ENCODE results near the gene TMEM175.

TMEM175 gene

GRCh38 chr4:900073-900472 is 32.2 kb upstream of the TMEM175 start:
- DNase-seq: no peak

DNA sequence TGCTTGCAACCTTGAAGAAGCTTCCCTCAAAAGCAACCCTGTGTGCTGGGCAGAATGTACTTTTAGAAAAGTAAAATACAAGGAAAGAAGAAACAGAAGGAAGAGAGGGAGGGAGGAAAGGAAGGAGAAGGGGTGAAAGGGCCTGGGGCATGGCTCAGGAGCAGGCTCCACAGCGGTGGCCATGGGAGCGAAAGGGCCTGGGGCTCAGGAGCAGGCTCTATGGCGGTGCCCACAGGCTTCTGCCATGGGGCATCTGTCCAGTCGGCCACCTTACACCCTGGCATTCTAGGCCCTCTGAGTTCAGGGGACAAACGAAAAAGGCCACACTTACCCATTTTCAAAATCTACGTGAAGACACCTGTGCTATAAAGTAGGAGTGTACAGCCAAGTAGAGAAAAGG is 31.5 kb upstream of the TMEM175 start:
- no peak for DNase-seq

GRCh38 chr4:901192-901910 is 30.9 kb upstream of the TMEM175 start:
- no peak for DNase-seq

GRCh38 chr4:903066-904046 is 28.9 kb upstream of the TMEM175 start:
- no peak for DNase-seq

- no peak for DNase-seq
Measured at GRCh38 chr4:905485-906338, 26.5 kb upstream of the TMEM175 start.

GRCh38 chr4:906339-907102 is 25.7 kb upstream of the TMEM175 start:
- DNase-seq: no peak

GRCh38 chr4:907103-907400 is 25.2 kb upstream of the TMEM175 start:
- DNase-seq: no peak

DNA sequence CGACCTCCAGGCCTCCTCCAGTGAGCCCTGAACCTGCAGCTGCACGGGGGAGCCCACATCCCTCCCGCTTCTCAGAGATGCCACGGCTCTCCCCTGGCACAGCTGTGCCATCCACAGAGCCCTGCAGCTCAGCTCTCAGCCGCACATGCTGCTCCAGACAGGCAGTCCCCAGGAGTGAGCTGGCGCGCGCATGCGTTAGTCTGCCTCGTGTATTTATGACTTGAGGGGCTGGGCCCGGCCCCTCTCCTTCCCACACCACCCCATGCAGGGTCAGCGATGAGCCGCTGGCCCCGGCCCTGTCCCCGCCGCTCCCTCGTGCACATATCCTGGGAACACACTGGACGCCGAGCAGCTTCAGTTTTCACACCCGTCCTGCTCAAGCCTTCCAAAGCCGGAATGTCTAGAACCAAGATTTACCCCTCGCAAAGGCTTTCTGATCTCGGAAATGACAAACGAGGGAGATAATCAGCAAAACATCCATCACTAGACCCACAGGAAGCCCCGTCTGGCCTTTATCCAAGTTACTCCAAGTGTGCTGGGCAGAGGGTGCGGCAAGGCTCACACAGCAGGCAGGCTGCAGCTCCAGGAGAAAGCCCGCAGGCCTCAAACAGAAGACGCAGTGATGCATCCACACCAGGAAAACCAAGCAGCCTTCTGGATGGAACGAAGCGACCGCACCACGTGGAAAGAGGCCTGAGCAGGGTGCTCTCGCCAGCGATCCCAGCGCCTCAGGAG is 24.4 kb upstream of the TMEM175 start:
- DNase-seq: no peak

DNA sequence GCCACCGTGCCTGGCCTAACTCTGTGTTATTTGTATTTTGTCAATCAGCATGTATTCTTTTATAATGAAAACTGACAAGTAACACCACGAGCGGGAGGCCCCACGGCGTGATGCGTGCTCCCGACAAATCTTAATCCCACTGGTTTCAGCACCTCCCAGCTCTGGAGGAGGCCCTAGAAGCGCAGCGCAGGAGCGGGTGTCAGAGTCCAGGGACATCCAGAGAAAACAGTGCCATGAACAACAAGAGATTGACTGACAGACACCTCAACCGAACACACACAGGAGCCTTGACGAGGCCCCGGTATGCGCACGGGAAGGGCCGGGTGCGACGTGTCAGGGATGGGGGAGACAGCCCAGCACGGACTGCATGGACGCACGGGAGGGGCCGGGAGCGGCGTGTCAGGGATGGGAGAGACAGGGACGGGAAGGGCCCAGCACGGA is 23.1 kb upstream of the TMEM175 start:
- DNase-seq: no peak

- DNase-seq: no peak
Measured at GRCh38 chr4:909821-910220, 22.4 kb upstream of the TMEM175 start.

- DNase-seq: no peak
Measured at GRCh38 chr4:910366-911091, 21.7 kb upstream of the TMEM175 start.

DNA sequence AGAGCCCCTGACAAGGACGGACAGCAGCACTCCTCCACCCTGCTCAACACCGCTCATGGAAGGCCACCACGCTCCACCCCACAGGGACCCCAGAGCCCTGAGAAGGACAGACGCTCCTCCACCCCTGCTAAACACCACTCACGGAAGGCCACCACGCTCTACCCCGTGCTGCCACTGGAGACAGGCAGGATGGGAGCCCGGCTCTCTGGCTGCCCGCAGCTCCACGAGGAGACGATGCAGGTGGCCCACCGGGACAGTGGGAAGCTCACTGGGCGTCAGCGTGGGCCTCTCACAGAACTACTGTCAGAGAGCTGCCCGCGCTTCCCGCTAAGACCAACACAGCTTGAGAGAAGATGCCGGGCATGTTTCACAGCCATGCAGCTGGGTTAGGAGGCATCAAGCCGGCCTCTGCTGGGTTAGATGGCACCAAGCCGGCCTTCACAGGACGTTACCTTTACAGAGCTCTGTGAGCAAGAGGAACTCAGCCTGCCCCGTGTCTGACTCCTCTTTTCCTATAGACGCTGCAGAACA is 21.0 kb upstream of the TMEM175 start:
- no peak for DNase-seq

GRCh38 chr4:911871-912490 is 20.3 kb upstream of the TMEM175 start:
- no peak for DNase-seq

GRCh38 chr4:912548-913279 is 19.5 kb upstream of the TMEM175 start:
- DNase-seq: no peak

DNA sequence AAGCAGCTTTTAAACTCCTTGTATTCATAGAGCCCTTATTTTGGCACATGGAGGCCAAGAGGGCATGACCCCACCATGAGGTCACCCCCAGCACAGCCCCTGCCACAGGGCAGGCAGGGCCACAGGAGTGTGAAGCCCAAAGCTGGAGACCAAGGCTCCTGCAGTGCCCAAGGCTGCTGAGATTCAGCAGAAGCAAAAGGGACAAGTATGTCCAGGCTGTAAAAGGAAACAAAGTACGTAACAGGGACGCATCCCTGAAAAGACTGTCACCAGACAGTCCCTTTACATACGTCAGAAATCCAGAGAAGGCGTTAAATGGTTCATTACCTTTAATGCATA is 19.0 kb upstream of the TMEM175 start:
- no peak for DNase-seq

DNA sequence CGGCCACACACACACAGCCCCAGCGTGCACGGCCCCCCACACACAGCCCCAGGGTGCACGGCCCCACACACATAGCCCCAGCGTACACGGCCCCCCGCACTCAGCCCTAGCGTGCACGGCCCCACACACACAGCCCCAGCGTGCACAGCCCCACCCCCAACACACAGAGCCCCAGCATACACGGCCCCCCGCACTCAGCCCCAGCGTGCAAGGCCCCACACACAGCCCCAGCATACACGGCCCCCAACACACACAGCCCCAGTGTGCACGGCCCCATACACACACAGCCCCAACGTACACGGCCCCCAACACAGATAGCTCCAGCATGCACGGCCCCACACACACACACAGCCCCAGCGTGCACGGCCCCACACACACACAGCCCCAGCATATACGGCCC is 17.7 kb upstream of the TMEM175 start:
- no peak for DNase-seq

- no peak for DNase-seq
Measured at GRCh38 chr4:915041-915474, 17.2 kb upstream of the TMEM175 start.

DNA sequence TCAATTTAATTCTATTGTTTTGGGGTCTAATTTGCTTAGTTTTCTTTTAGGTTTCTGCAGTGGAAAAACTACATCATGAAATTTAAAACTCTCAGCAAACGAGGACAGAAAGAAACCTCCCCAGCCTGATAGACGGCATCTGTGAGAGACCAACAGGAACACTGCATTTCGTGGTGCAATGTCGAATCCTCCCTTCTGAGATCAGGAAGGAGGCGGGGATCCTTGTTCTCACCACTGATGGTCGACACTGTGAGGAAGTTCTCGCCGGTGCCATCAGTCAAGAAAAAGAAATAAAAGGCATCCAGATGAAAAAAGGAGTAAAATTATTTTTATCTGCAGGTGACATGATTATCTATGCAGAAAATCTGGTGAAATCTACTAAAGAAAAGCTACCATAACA is 16.7 kb upstream of the TMEM175 start:
- no peak for DNase-seq

GRCh38 chr4:917466-917865 is 14.8 kb upstream of the TMEM175 start:
- no peak for DNase-seq

DNA sequence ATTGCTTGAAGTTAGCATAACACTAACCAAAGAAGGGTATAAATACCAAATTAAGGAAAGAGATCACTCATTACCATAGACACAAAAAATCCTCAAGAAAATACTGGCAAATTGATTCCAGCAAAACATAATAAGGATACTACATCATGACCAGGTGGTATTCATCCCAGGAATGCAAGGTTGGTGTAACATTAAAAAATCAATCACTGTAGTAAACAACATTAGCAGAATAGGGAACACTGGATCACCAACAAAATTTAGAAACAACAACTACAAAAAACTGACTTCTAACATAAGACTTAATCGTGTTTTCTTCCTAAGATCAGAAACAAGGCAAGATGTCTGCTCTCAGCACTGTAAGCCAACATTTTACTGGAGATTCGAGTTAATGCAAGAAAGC is 14.3 kb upstream of the TMEM175 start:
- DNase-seq: no peak

Data from activated CD4-positive, alpha-beta T cell treated with anti-CD3 and anti-CD28 coated beads, Interleukin-2, amount 50 U/mL, for 48 hours (primary cell).